H1 (cell line): ENCODE data around the gene UROS. TPM values are rescaled to one million over a fixed set of nuclear protein-coding genes. Genes with fewer than 3 reads are reported as not detected.

Source experiments
- CTCF ChIA-PET: fragments of 300-600 bp; sonication (Branson Sonifier 250); formaldehyde crosslinking; loops from one replicate; lab custom pipeline; 2021; ENCODE audit not compliant: partially characterized antibody; lab: Charles Lee
- POLR2A ChIA-PET: fragments of 300-600 bp; sonication (Branson Sonifier 250); formaldehyde crosslinking; loops from one replicate; lab custom pipeline; 2021; ENCODE audit warnings: inconsistent platforms; ENCODE audit not compliant: partially characterized antibody; lab: Charles Lee
- DNase-seq, 2 experiments: peaks; one replicate each; pipeline versions ENCODE4 v3.0.0 to v3.0.0-alpha.2; 2010 to 2022; ENCODE audit warnings: low spot score in 2 of 2, low read depth in 1 of 2, mixed read lengths in 1 of 2
- FAIRE-seq: peaks from 2 replicates; lab custom pipeline; 2011; peaks lifted over from hg19 to GRCh38; lab: Jason Lieb, UNC
- H2AFZ ChIP-seq: 2 replicates; pipeline ENCODE4 v1.8.1; 2012; ENCODE audit warnings: low read length, inconsistent platforms
- H2AK5ac ChIP-seq: 2 replicates; pipeline ENCODE4 v1.6.1; 2013; ENCODE audit warnings: low read depth, low read length
- H2BK120ac ChIP-seq: replicated peaks from 2 replicates; pipeline ENCODE3; 2013; ENCODE audit warnings: low read depth, low read length, inconsistent platforms
- H2BK12ac ChIP-seq: 2 replicates; pipeline ENCODE4 v1.6.1; 2013; ENCODE audit warnings: low read depth, low read length
- H2BK15ac ChIP-seq: 2 replicates; pipeline ENCODE4 v1.6.1; 2013; ENCODE audit warnings: low read length
- H2BK20ac ChIP-seq: 2 replicates; pipeline ENCODE4 v1.6.1; 2013; ENCODE audit warnings: low read length
- H2BK5ac ChIP-seq: 2 replicates; pipeline ENCODE4 v1.6.1; 2013; ENCODE audit warnings: low read depth, low read length
- H3K14ac ChIP-seq: 2 replicates; pipeline ENCODE4 v1.6.1; 2013; ENCODE audit warnings: inconsistent platforms; ENCODE audit not compliant: insufficient read length
- H3K18ac ChIP-seq: 2 replicates; pipeline ENCODE4 v1.6.1; 2013; ENCODE audit warnings: low read length; ENCODE audit errors: extremely low read depth
- H3K23ac ChIP-seq: 2 replicates; pipeline ENCODE4 v1.6.1; 2013; ENCODE audit warnings: inconsistent platforms; ENCODE audit not compliant: insufficient read length
- H3K23me2 ChIP-seq: 2 replicates; pipeline ENCODE4 v1.6.1; 2013; ENCODE audit warnings: low read depth, low read length
- H3K27ac ChIP-seq: 2 replicates; pipeline ENCODE4 v1.6.1; 2011; ENCODE audit warnings: low read depth, low read length, inconsistent platforms
- H3K27me3 ChIP-seq, 4 experiments: replicated peaks in 1 of 4; 1 replicate in 1 of 4; 2 replicates in 3 of 4; pipeline versions ENCODE4 v1.6.1 to v1.8.1; 2011 to 2013; ENCODE audit warnings: low read length in 3 of 4, mild to moderate bottlenecking in 3 of 4, inconsistent platforms in 2 of 4, mixed read lengths in 2 of 4, moderate library complexity in 1 of 4; ENCODE audit not compliant: control insufficient read depth in 3 of 4, insufficient read depth in 3 of 4; ENCODE audit errors: extremely low read depth in 1 of 4
- H3K36me3 ChIP-seq, 4 experiments: 2 replicates each; pipeline versions ENCODE4 v1.6.1 to v1.8.1; 2011 to 2013; ENCODE audit warnings: mild to moderate bottlenecking in 4 of 4, low read length in 3 of 4, moderate library complexity in 2 of 4, control low read depth in 1 of 4, inconsistent platforms in 1 of 4; ENCODE audit not compliant: insufficient read depth in 4 of 4, control insufficient read depth in 2 of 4
- H3K4ac ChIP-seq: replicated peaks from 2 replicates; pipeline ENCODE3; 2013; ENCODE audit warnings: low read length, low read depth, mixed read lengths, inconsistent platforms; ENCODE audit not compliant: insufficient read length
- H3K4me1 ChIP-seq, 4 experiments: replicated peaks in 1 of 4; 1 replicate in 1 of 4; 2 replicates in 3 of 4; pipeline versions ENCODE4 v1.6.1 to v1.8.1; 2011 to 2013; ENCODE audit warnings: low read length in 3 of 4, inconsistent platforms in 2 of 4, mixed read lengths in 1 of 4; ENCODE audit not compliant: insufficient read depth in 4 of 4, control insufficient read depth in 3 of 4
- H3K4me2 ChIP-seq, 2 experiments: 2 replicates each; pipeline versions ENCODE4 v1.6.1 to v1.8.1; 2011 to 2013; ENCODE audit warnings: low read depth in 2 of 2, low read length in 2 of 2, control low read depth in 1 of 2, inconsistent platforms in 1 of 2, mild to moderate bottlenecking in 1 of 2; ENCODE audit not compliant: insufficient read depth in 1 of 2
- H3K4me3 ChIP-seq, 4 experiments: fragments of 200-600, 300-600 bp in 1 of 4; sonication (generic), shearing (Covaris generic), sonication (Bioruptor Twin) in 1 of 4; 2 replicates each; pipeline versions ENCODE4 v1.5.1 to v1.8.1; 2011 to 2016; ENCODE audit warnings: low read length in 4 of 4, low read depth in 3 of 4, control low read depth in 2 of 4, inconsistent platforms in 2 of 4, mild to moderate bottlenecking in 2 of 4, mixed read lengths in 1 of 4, moderate library complexity in 1 of 4; ENCODE audit not compliant: insufficient read depth in 2 of 4; ENCODE audit errors: extremely low read depth in 1 of 4
- H3K56ac ChIP-seq: replicated peaks from 2 replicates; pipeline ENCODE3; 2013; ENCODE audit warnings: low read depth, mild to moderate bottlenecking, mixed read lengths, low read length, inconsistent platforms; ENCODE audit not compliant: insufficient read length
- H3K79me1 ChIP-seq: 2 replicates; pipeline ENCODE4 v1.6.1; 2013; ENCODE audit warnings: low read depth, low read length, control low read depth
- H3K79me2 ChIP-seq, 2 experiments: 2 replicates each; pipeline versions ENCODE4 v1.6.1 to v1.8.1; 2012 to 2013; ENCODE audit warnings: low read length in 2 of 2, mild to moderate bottlenecking in 2 of 2, inconsistent platforms in 1 of 2; ENCODE audit not compliant: insufficient read depth in 2 of 2, control insufficient read depth in 1 of 2
- H3K9ac ChIP-seq, 4 experiments: replicated peaks in 1 of 4; 1 replicate in 1 of 4; 2 replicates in 3 of 4; pipeline versions ENCODE4 v1.6.1 to v1.8.1; 2011 to 2013; ENCODE audit warnings: low read depth in 3 of 4, low read length in 3 of 4, control low read depth in 2 of 4, mild to moderate bottlenecking in 2 of 4, moderate library complexity in 2 of 4, inconsistent platforms in 1 of 4; ENCODE audit errors: extremely low read depth in 1 of 4
- H3K9me3 ChIP-seq, 2 experiments: 2 replicates each; pipeline versions ENCODE4 v1.6.1 to v1.8.1; 2012 to 2013; ENCODE audit warnings: mild to moderate bottlenecking in 2 of 2, moderate library complexity in 2 of 2, control low read depth in 1 of 2, inconsistent platforms in 1 of 2, low read depth in 1 of 2, low read length in 1 of 2, mixed read lengths in 1 of 2; ENCODE audit not compliant: insufficient read depth in 2 of 2
- H4K20me1 ChIP-seq, 2 experiments: replicated peaks in 1 of 2; 2 replicates each; pipeline versions ENCODE3 to v1.8.1; 2011 to 2013; ENCODE audit warnings: inconsistent platforms in 2 of 2, low read length in 2 of 2, mild to moderate bottlenecking in 1 of 2; ENCODE audit not compliant: insufficient read depth in 2 of 2, control insufficient read depth in 1 of 2
- H4K5ac ChIP-seq: 2 replicates; pipeline ENCODE4 v1.6.1; 2013; ENCODE audit warnings: low read length, low read depth, mixed read lengths, inconsistent platforms; ENCODE audit not compliant: insufficient read length
- H4K8ac ChIP-seq: 2 replicates; pipeline ENCODE4 v1.8.0; 2013; ENCODE audit warnings: mild to moderate bottlenecking, moderate library complexity, low read length, inconsistent platforms; ENCODE audit not compliant: insufficient read depth; ENCODE audit errors: extremely low read depth
- H4K91ac ChIP-seq: replicated peaks from 2 replicates; pipeline ENCODE3; 2013; ENCODE audit warnings: low read length, mixed read lengths, inconsistent platforms; ENCODE audit not compliant: insufficient read length
- ASH2L ChIP-seq: fragments of 200-600, 300-600 bp; sonication (generic); IDR thresholded peaks from one replicate; pipeline ENCODE4 v1.7.1; 2017; ENCODE audit warnings: low read length
- ATF3 ChIP-seq: IDR thresholded peaks from 2 replicates; pipeline ENCODE4 v1.6.1; 2011; ENCODE audit warnings: low read depth, mild to moderate bottlenecking, low read length; ENCODE audit not compliant: insufficient read depth
- EP300 ChIP-seq, 2 experiments: IDR thresholded peaks; 1 replicate in 1 of 2; 2 replicates in 1 of 2; pipeline ENCODE4 v1.6.1; 2011 to 2012; ENCODE audit warnings: low read depth in 2 of 2, low read length in 2 of 2, mild to moderate bottlenecking in 2 of 2, borderline replicate concordance in 1 of 2, inconsistent platforms in 1 of 2, moderate library complexity in 1 of 2
- EZH2 ChIP-seq: fragments of 200-600 bp; sonication (generic); IDR thresholded peaks from 2 replicates; pipeline ENCODE4 v1.7.1; 2012; ENCODE audit warnings: low read depth, mild to moderate bottlenecking, moderate library complexity, low read length, inconsistent platforms; ENCODE audit not compliant: severe bottlenecking
- KDM4A ChIP-seq: IDR thresholded peaks from one replicate; pipeline ENCODE4 v1.7.1; 2012; ENCODE audit warnings: low read depth, mild to moderate bottlenecking, moderate library complexity, low read length, inconsistent platforms; ENCODE audit not compliant: severe bottlenecking
- TCF12 ChIP-seq: IDR thresholded peaks from 2 replicates; pipeline ENCODE4 v1.6.1; 2011; ENCODE audit warnings: low read depth, mild to moderate bottlenecking, low read length
- ZNF274 ChIP-seq: IDR thresholded peaks from 2 replicates; pipeline ENCODE4 v1.7.0; 2012; ENCODE audit warnings: low read length, borderline replicate concordance; ENCODE audit errors: extremely low read depth
- WGBS, 2 experiments: shearing (Covaris generic) in 1 of 2; methylation state at CpG; one replicate each; pipeline versions ENCODE4 v1.1.6 to v1.1.7; 2013 to 2015; ENCODE audit warnings: low lambda C conversion rate in 2 of 2, mixed read lengths in 2 of 2, inconsistent platforms in 1 of 2, low coverage in 1 of 2, missing lambda C conversion rate in 1 of 2; ENCODE audit not compliant: insufficient replicate concordance in 2 of 2, insufficient coverage in 1 of 2, insufficient read length in 1 of 2; ENCODE audit errors: extremely low coverage in 1 of 2, missing lambda C conversion rate in 1 of 2; 5-methylcytosine and 5-hydroxymethylcytosine counted together
- polyA plus RNA-seq, 7 experiments: library from polyadenylated mRNA; depleted of rRNA in 3 of 7; stranded (reverse) in 5 of 7; unstranded in 2 of 7; fragments of >200 nt in 5 of 7; fragments of 200-250 nt in 2 of 7; gene quantifications; 1 replicate in 5 of 7; 2 replicates in 1 of 7; 4 replicates in 1 of 7; pipeline versions ENCODE4 v1.2.1 to v1.2.3, GENCODE V29; 2011 to 2013; ENCODE audit warnings: missing spikeins in 2 of 7, mixed read lengths in 2 of 7
- total RNA-seq: library from RNA; stranded (reverse); fragmentation: NEBNext Ultra II Directional; extraction: Animal tissue kit (Norgen Biotek cat#: 25700); gene quantifications from 2 replicates; pipeline ENCODE4 v1.2.1, GENCODE V29; 2021

UROS gene
- total and polyA plus RNA-seq, 2 of the 8 experiments (the other 6 are each of a cell fraction or from before 2014, with no cell fraction given), result 45.6 to 58.0 TPM

GRCh38 chr10:125840955-125841354 is 17.9 kb upstream of the UROS start:
- no peak overlapping the region for H2BK15ac ChIP-seq
- no peak overlapping the region for H2BK12ac ChIP-seq
- CTCF ChIA-PET, result no interaction called here
- FAIRE-seq (no peak), DNase-seq (no peak)
- H3K23ac ChIP-seq, result no peak overlapping the region
- H2AFZ ChIP-seq, result no peak overlapping the region
- no peak overlapping the region for H3K56ac ChIP-seq
- no peak overlapping the region for H3K4ac ChIP-seq
- H4K20me1 ChIP-seq, result peaks cover 5 to 9% of the 10 kb centered on the region in 2 experiments
- no peak overlapping the region for H2BK120ac ChIP-seq
- no peaks in the 10 kb centered on the region for H3K27me3 ChIP-seq
- H3K14ac ChIP-seq, result no peak overlapping the region
- no peaks in the 10 kb centered on the region for H3K23me2 ChIP-seq
- no peak overlapping the region for H4K91ac ChIP-seq
- no peak overlapping the region for H2AK5ac ChIP-seq
- H3K27ac ChIP-seq, result no peak overlapping the region
- H3K9me3 ChIP-seq, result no peaks in the 10 kb centered on the region
- H2BK5ac ChIP-seq, result no peak overlapping the region
- no peak overlapping the region for H3K4me3 ChIP-seq
- H3K36me3 ChIP-seq, result peaks cover 11 to 44% (median 24%) of the 10 kb centered on the region in 4 experiments
- H4K8ac ChIP-seq, result no peak overlapping the region
- 88% methylated on average over 3 of the region's 3 CpGs; no CpG with 5 or more reads in 1 of the 2 experiments for WGBS, 2 experiments
- no peaks in the 10 kb centered on the region for H3K79me1 ChIP-seq
- no peak overlapping the region for H2BK20ac ChIP-seq
- no peak overlapping the region for H3K18ac ChIP-seq
- no peaks in the 10 kb centered on the region for H3K79me2 ChIP-seq
- H3K4me2 ChIP-seq, result no peak overlapping the region
- H3K9ac ChIP-seq, result no peak overlapping the region
- H4K5ac ChIP-seq, result no peak overlapping the region
- POLR2A ChIA-PET, result interaction anchor here (0.9 to 1.3 kb wide), 2 partner anchors 12 to 16 kb away, joined by 3 to 4 read pairs; no protein-coding TSS in a partner anchor
- no peaks in the 10 kb centered on the region for H3K4me1 ChIP-seq
- TF ChIP-seq EP300 (IDR thresholded peaks at IDR 0.05; ENCODE audit: borderline replicate concordance in 1 of 2, low read depth in 2 of 2, low read length in 2 of 2) (no peak), ZNF274 (no peak), ASH2L (no peak), ATF3 (no peak), EZH2 (no peak), KDM4A (no peak), TCF12 (no peak)
